HepG2 (cell line): ENCODE results near the gene DNAH8. TPM values are rescaled to one million over a fixed set of nuclear protein-coding genes. Genes with fewer than 3 reads are reported as not detected.

Experiments used
- ATAC-seq: fragments of 200-7000 bp; cut with Tn5 transposase; 3 replicates; pipeline ENCODE4 v1.9.1; 2020; ENCODE audit warnings: mild to moderate bottlenecking, moderate library complexity
- BruUV-seq: library from RNA; stranded (reverse); fragments of 400-500 nt; replicated peaks from 2 replicates; lab custom pipeline; 2021; lab: Mats Ljungman, UMichigan
- CTCF ChIA-PET: fragments of 300-600 bp; formaldehyde crosslinking; extraction: SDS; loops from one replicate; lab custom pipeline; 2021; ENCODE audit warnings: low total read pairs, inconsistent platforms, low intra/inter-chr PET ratio; lab: Yijun Ruan, JAX
- POLR2A ChIA-PET: fragments of 350-600 bp; sonication (Branson Sonifier 250); formaldehyde crosslinking; loops from one replicate; lab custom pipeline; 2020; ENCODE audit warnings: antibody characterized with exemption, inconsistent platforms; lab: Yijun Ruan, JAX
- DNase-seq: peaks from one replicate; pipeline ENCODE4 v3.0.0-alpha.2; 2015; ENCODE audit warnings: low spot score
- FAIRE-seq: peaks from 3 replicates; lab custom pipeline; 2011; peaks lifted over from hg19 to GRCh38; lab: Jason Lieb, UNC
- H2AFZ ChIP-seq: one replicate; pipeline ENCODE4 v1.6.1; 2011; ENCODE audit warnings: low read length, inconsistent platforms
- H3K27ac ChIP-seq: fragments of 300-600 bp; 3 replicates; pipeline ENCODE4 v1.8.0; 2011; ENCODE audit warnings: mixed run types, mild to moderate bottlenecking, mixed read lengths, low read length, inconsistent platforms; ENCODE audit not compliant: insufficient read depth; ENCODE audit errors: extremely low read length
- H3K27me3 ChIP-seq, 2 experiments: fragments of 200-600 bp in 1 of 2; 2 replicates in 1 of 2; 3 replicates in 1 of 2; pipeline versions ENCODE4 v1.6.0 to v1.8.0; 2011; ENCODE audit warnings: low read length in 2 of 2, mild to moderate bottlenecking in 2 of 2, moderate library complexity in 2 of 2, inconsistent platforms in 1 of 2; ENCODE audit not compliant: insufficient read depth in 2 of 2, control insufficient read depth in 1 of 2
- H3K36me3 ChIP-seq, 2 experiments: fragments of 200-600 bp in 1 of 2; replicated peaks in 1 of 2; 2 replicates in 1 of 2; 3 replicates in 1 of 2; pipeline versions ENCODE4 v1.5.1 to v1.8.0; 2011; ENCODE audit warnings: low read length in 2 of 2, inconsistent platforms in 1 of 2; ENCODE audit not compliant: insufficient read depth in 2 of 2, control insufficient read depth in 1 of 2
- H3K4me1 ChIP-seq: 2 replicates; pipeline ENCODE4 v1.5.1; 2012; ENCODE audit warnings: low read length, inconsistent platforms; ENCODE audit not compliant: insufficient read depth
- H3K4me2 ChIP-seq: 2 replicates; pipeline ENCODE4 v1.6.0; 2011; ENCODE audit warnings: low read depth, low read length, inconsistent platforms
- H3K4me3 ChIP-seq, 3 experiments: fragments of 200-600 bp in 1 of 3; sonication (generic), shearing (Covaris generic) in 1 of 3; replicated peaks in 1 of 3; 2 replicates each; pipeline ENCODE4 v1.5.1; 2011 to 2016; ENCODE audit warnings: low read length in 3 of 3, inconsistent platforms in 2 of 3, low read depth in 2 of 3, mild to moderate bottlenecking in 2 of 3, control low read depth in 1 of 3, mixed read lengths in 1 of 3; ENCODE audit not compliant: insufficient read depth in 1 of 3
- H3K79me2 ChIP-seq: one replicate; pipeline ENCODE4 v1.6.1; 2011; ENCODE audit warnings: low read length, inconsistent platforms; ENCODE audit not compliant: insufficient read depth
- H3K9ac ChIP-seq: 2 replicates; pipeline ENCODE4 v1.6.0; 2011; ENCODE audit warnings: mild to moderate bottlenecking, low read depth, low read length, inconsistent platforms; ENCODE audit not compliant: insufficient read depth
- H3K9me3 ChIP-seq: 2 replicates; pipeline ENCODE4 v1.5.1; 2012; ENCODE audit warnings: mild to moderate bottlenecking, low read length
- H4K20me1 ChIP-seq: 2 replicates; pipeline ENCODE4 v1.6.0; 2011; ENCODE audit warnings: inconsistent platforms, mild to moderate bottlenecking, low read length, moderate library complexity; ENCODE audit not compliant: insufficient read depth
- GATAD1 ChIP-seq: IDR thresholded peaks from 2 replicates; pipeline ENCODE4 v1.6.1; 2016; ENCODE audit warnings: missing genetic modification reagents, missing compliant biosample characterization
- ONECUT2 ChIP-seq: sonication (generic); formaldehyde crosslinking; IDR thresholded peaks from 2 replicates; pipeline ENCODE4 v1.4.0; 2020; ENCODE audit warnings: missing genetic modification reagents
- REPIN1 ChIP-seq: sonication (generic); formaldehyde crosslinking; IDR thresholded peaks from 2 replicates; pipeline ENCODE4 v1.8.0; 2022; ENCODE audit warnings: missing genetic modification reagents, low read depth, mild to moderate bottlenecking, borderline replicate concordance
- ZFP62 ChIP-seq: sonication (generic); formaldehyde crosslinking; IDR thresholded peaks from 2 replicates; pipeline ENCODE4 v1.4.0; 2020; ENCODE audit warnings: missing genetic modification reagents
- ZFX ChIP-seq: sonication (generic); formaldehyde crosslinking; IDR thresholded peaks from 2 replicates; pipeline ENCODE4 v1.4.0; 2020; ENCODE audit warnings: mild to moderate bottlenecking, low read depth, missing genetic modification reagents, moderate library complexity
- ZNF557 ChIP-seq: sonication (generic); formaldehyde crosslinking; IDR thresholded peaks from 2 replicates; pipeline ENCODE4 v1.4.0; 2020; ENCODE audit warnings: missing genetic modification reagents
- ZNF775 ChIP-seq: sonication (generic); formaldehyde crosslinking; IDR thresholded peaks from 2 replicates; pipeline ENCODE4 v1.4.0; 2020; ENCODE audit warnings: missing genetic modification reagents, mild to moderate bottlenecking, moderate library complexity, borderline replicate concordance
- WGBS: methylation state at CpG from one replicate; pipeline ENCODE4 v1.1.6; 2017; ENCODE audit warnings: low lambda C conversion rate; 5-methylcytosine and 5-hydroxymethylcytosine counted together
- in situ Hi-C: cut with HindIII; loops from 2 replicates; pipeline ENCODE4 v1.10.0; 2017; ENCODE audit warnings: low pct_unique_long_range_greater_than_20kb; ENCODE audit not compliant: extremely low pct_ligation_motif_present
- intact Hi-C: fragments of 100-400 bp; cut with micrococcal nuclease; formaldehyde crosslinking; loops from one replicate; pipeline ENCODE4 v1.10.0; 2022; ENCODE audit not compliant: unreplicated experiment
- polyA plus RNA-seq, 8 experiments: library from polyadenylated mRNA; depleted of rRNA in 3 of 8; stranded (reverse) in 7 of 8; unstranded in 1 of 8; fragments of >200 nt; fragmentation: Illumina TruSeq in 4 of 8; extraction: Trizol in 4 of 8; gene quantifications; 2 replicates each; pipeline versions ENCODE4 v1.2.1 to v1.2.3, GENCODE V29; 2011 to 2016; ENCODE audit warnings: low read depth in 4 of 8, missing spikeins in 1 of 8, mixed read lengths in 1 of 8; ENCODE audit not compliant: insufficient read depth in 1 of 8
- total RNA-seq, 5 experiments: library from RNA; depleted of rRNA; stranded (reverse); fragments of >200 nt; fragmentation: Illumina TruSeq; extraction: Trizol; gene quantifications; 2 replicates each; pipeline ENCODE4 v1.2.3, GENCODE V29; 2016; ENCODE audit warnings: low read depth in 1 of 5
- TF ChIP-seq, protein P1 (sequence below): sonication (generic); formaldehyde crosslinking; IDR thresholded peaks from 2 replicates; pipeline ENCODE4 v1.4.0; 2020; ENCODE audit warnings: mild to moderate bottlenecking, missing genetic modification reagents
- TF ChIP-seq, protein P2 (sequence below), 2 experiments: sonication (generic) in 1 of 2; formaldehyde crosslinking in 1 of 2; IDR thresholded peaks; 2 replicates each; pipeline versions ENCODE4 v1.4.0 to v1.6.1; 2018 to 2020; ENCODE audit warnings: missing genetic modification reagents in 2 of 2, borderline replicate concordance in 1 of 2, low read depth in 1 of 2, mild to moderate bottlenecking in 1 of 2, missing biosample characterization in 1 of 2
- TF ChIP-seq, protein P3 (sequence below): sonication (generic); formaldehyde crosslinking; IDR thresholded peaks from 2 replicates; pipeline ENCODE4 v1.4.0; 2020; ENCODE audit warnings: missing genetic modification reagents

Gene DNAH8
- total and polyA plus RNA-seq, 2 of the 13 experiments (the other 11 are each of a cell fraction or from before 2014, with no cell fraction given), result not detected

DNA sequence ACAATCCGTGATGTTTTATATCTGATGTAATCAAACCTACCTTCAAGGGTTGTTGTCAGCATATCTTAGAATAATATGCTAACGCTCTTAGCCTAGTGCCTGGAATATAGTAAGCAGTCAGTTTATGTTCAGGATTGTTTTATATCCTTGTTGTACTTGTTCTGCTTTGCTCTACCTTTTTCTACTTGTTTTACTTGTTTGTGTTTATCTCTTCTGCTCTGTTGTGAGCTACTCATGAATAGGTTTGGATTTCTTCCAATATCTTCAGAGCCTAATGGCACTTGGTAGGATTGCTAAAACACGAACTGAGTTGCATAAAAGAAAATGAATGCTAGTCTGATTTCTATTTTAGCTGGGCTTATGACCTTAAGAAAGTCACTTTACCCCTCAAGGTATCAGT, 40.1 kb downstream of the DNAH8 start:
- 6% methylated on average over 3 of the region's 3 CpGs for WGBS
- ChIA-PET CTCF (no interaction called here), POLR2A (no interaction called here)
- Histone ChIP-seq H3K27me3 (no peaks in the 10 kb centered on the region), H3K79me2 (no peaks in the 10 kb centered on the region), H3K4me3 (no peak overlapping the region), H3K9ac (no peak overlapping the region), H2AFZ (no peak overlapping the region), H3K36me3 (no peaks in the 10 kb centered on the region), H3K4me2 (no peak overlapping the region), H3K27ac (no peak overlapping the region), H3K9me3 (no peaks in the 10 kb centered on the region), H3K4me1 (no peaks in the 10 kb centered on the region), H4K20me1 (no peaks in the 10 kb centered on the region)
- DNase-seq, result no peak
- no peak for FAIRE-seq
- no peak for ATAC-seq
- TF ChIP-seq ZFP62 (CRISPR knock-in tag) (no peak), REPIN1 (CRISPR knock-in tag) (no peak), GATAD1 (CRISPR knock-in tag) (no peak), ZNF557 (CRISPR knock-in tag) (no peak), ZFX (CRISPR knock-in tag) (no peak), ONECUT2 (no peak), ZNF775 (CRISPR knock-in tag) (no peak)
- TF ChIP-seq, protein P1, sequence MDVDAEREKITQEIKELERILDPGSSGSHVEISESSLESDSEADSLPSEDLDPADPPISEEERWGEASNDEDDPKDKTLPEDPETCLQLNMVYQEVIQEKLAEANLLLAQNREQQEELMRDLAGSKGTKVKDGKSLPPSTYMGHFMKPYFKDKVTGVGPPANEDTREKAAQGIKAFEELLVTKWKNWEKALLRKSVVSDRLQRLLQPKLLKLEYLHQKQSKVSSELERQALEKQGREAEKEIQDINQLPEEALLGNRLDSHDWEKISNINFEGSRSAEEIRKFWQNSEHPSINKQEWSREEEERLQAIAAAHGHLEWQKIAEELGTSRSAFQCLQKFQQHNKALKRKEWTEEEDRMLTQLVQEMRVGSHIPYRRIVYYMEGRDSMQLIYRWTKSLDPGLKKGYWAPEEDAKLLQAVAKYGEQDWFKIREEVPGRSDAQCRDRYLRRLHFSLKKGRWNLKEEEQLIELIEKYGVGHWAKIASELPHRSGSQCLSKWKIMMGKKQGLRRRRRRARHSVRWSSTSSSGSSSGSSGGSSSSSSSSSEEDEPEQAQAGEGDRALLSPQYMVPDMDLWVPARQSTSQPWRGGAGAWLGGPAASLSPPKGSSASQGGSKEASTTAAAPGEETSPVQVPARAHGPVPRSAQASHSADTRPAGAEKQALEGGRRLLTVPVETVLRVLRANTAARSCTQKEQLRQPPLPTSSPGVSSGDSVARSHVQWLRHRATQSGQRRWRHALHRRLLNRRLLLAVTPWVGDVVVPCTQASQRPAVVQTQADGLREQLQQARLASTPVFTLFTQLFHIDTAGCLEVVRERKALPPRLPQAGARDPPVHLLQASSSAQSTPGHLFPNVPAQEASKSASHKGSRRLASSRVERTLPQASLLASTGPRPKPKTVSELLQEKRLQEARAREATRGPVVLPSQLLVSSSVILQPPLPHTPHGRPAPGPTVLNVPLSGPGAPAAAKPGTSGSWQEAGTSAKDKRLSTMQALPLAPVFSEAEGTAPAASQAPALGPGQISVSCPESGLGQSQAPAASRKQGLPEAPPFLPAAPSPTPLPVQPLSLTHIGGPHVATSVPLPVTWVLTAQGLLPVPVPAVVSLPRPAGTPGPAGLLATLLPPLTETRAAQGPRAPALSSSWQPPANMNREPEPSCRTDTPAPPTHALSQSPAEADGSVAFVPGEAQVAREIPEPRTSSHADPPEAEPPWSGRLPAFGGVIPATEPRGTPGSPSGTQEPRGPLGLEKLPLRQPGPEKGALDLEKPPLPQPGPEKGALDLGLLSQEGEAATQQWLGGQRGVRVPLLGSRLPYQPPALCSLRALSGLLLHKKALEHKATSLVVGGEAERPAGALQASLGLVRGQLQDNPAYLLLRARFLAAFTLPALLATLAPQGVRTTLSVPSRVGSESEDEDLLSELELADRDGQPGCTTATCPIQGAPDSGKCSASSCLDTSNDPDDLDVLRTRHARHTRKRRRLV (CRISPR knock-in tag), result no peak
- TF ChIP-seq, protein P2, sequence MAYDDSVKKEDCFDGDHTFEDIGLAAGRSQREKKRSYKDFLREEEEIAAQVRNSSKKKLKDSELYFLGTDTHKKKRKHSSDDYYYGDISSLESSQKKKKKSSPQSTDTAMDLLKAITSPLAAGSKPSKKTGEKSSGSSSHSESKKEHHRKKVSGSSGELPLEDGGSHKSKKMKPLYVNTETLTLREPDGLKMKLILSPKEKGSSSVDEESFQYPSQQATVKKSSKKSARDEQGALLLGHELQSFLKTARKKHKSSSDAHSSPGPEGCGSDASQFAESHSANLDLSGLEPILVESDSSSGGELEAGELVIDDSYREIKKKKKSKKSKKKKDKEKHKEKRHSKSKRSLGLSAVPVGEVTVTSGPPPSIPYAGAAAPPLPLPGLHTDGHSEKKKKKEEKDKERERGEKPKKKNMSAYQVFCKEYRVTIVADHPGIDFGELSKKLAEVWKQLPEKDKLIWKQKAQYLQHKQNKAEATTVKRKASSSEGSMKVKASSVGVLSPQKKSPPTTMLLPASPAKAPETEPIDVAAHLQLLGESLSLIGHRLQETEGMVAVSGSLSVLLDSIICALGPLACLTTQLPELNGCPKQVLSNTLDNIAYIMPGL (CRISPR knock-in tag; IDR thresholded peaks at IDR 0.05; ENCODE audit: borderline replicate concordance in 1 of 2, low read depth in 1 of 2), result no peak
- TF ChIP-seq, protein P3, sequence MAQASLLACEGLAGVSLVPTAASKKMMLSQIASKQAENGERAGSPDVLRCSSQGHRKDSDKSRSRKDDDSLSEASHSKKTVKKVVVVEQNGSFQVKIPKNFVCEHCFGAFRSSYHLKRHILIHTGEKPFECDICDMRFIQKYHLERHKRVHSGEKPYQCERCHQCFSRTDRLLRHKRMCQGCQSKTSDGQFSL (CRISPR knock-in tag), result no peak
- BruUV-seq, result no TSS peak
- in situ Hi-C loops (no loop called here), intact Hi-C loops (no loop called here)
